IPS DF 6.9 (cell line): ENCODE data around the gene NFYC.

Source experiments
- DNase-seq: peaks from one replicate; pipeline ENCODE4 v3.0.0-alpha.2; 2013; ENCODE audit warnings: low read depth, low spot score
- H3K27ac ChIP-seq: one replicate; pipeline ENCODE4 v1.5.1; 2013; ENCODE audit warnings: low read length, control low read depth
- H3K27me3 ChIP-seq: 2 replicates; pipeline ENCODE4 v1.6.1; 2013; ENCODE audit warnings: mild to moderate bottlenecking, low read length; ENCODE audit not compliant: control insufficient read depth, insufficient read depth
- H3K36me3 ChIP-seq: 2 replicates; pipeline ENCODE4 v1.6.1; 2013; ENCODE audit warnings: low read length; ENCODE audit not compliant: control insufficient read depth, insufficient read depth
- H3K4me1 ChIP-seq: 2 replicates; pipeline ENCODE4 v1.6.1; 2013; ENCODE audit warnings: low read length; ENCODE audit not compliant: control insufficient read depth, insufficient read depth
- H3K4me3 ChIP-seq: 2 replicates; pipeline ENCODE4 v1.5.1; 2013; ENCODE audit warnings: mild to moderate bottlenecking, low read length
- H3K9me3 ChIP-seq: 2 replicates; pipeline ENCODE4 v1.6.1; 2013; ENCODE audit warnings: low read length, inconsistent platforms; ENCODE audit not compliant: control insufficient read depth, insufficient read depth
- WGBS: extraction: QIAGEN DNeasy Blood & Tissue Kit; methylation state at CpG from one replicate; pipeline ENCODE4 v1.1.7; 2013; ENCODE audit warnings: mixed read lengths, missing lambda C conversion rate; ENCODE audit not compliant: insufficient read length, insufficient coverage; 5-methylcytosine and 5-hydroxymethylcytosine counted together

NFYC gene

DNA sequence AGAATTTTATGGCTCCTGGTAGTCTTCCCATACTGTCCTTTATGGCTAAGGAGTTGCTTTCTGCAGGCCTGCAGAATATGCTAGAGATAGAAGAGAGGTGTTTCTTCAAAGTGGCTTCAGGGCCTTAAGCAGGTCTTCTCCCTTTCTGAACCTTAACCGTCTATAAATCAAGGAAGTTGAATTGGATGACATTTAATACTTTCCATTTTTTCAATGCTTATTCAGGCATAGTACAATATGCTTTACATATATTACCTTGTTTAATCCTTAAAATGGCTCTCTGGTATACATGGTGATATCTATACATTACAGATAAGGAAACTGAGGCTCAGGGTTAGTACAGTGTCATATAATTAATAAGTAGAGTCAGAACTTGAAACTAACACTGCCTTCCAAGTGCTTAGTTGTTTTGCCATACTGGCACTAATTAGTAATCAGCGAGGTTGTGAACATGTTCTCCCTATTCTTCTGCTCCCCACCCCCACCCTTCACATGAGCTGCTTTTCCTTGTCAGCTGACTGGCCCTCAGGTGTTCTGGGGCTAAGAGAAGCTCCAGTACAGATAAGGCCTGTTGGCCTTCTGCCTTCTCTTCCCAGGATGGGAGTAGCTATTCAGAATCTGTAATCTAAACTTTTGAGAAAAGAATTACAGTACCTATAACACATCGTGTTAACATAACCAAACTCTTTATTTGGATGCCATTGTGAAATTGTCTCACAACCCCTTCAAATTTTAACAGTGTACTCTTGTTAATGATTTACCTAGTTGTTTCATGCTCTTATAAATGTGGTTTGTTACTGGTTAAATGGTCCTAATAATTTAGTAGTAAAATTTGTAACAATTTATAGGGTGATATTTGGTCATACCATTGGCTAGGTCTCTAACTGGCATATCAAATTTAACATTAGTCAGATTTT is 13.6 kb downstream of the NFYC start:
- Histone ChIP-seq H3K4me3 (no peak overlapping the region), H3K36me3 (no peaks in the 10 kb centered on the region), H3K4me1 (no peaks in the 10 kb centered on the region; the same call in 1 of the 2 replicates), H3K27me3 (no peaks in the 10 kb centered on the region), H3K27ac (no peak overlapping the region), H3K9me3 (no peaks in the 10 kb centered on the region)
- no CpG with 5 or more reads among the region's 3 CpGs for WGBS
- no peak for DNase-seq

DNA sequence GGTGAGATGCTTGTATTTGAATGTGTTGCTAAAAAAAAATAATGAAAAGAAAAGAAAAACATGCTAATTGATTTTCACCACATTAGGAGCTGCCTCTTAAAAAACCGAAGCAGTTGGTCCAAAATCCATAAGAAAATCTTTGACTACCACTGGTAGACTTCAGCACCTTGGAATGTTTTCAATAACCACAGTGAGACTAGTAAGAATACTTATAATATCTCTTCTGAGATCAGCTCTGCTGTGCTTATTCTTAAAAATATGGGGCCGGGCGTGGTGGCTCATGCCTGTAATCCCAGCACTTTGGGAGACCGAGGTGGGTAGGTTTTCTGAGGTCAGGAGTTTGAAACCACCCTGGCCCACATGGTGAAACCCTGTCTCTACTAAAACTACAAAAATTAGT is 15.1 kb downstream of the NFYC start:
- no CpG with 5 or more reads among the region's 4 CpGs for WGBS
- DNase-seq, result no peak
- Histone ChIP-seq H3K9me3 (no peaks in the 10 kb centered on the region), H3K27ac (no peak overlapping the region), H3K27me3 (no peaks in the 10 kb centered on the region), H3K4me1 (peaks cover 1% of the 10 kb centered on the region; the same call in 1 of the 2 replicates), H3K4me3 (no peak overlapping the region), H3K36me3 (no peaks in the 10 kb centered on the region)

DNA sequence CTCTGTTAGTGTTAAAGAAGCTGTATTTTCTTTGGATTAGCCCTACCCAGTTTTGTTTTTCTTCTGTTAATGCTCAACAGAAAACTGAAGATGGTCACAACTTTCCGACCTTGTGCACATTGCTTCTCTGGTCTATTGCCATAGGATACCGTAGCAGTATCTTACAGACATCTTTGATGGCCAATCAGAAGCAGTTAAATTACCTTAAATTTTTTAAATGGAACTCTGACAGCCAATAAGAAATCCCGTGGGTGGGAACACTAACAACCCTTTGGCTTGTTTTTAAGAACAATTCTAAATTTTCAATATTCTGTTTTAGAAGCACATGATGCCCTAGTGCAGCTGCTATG is 17.2 kb downstream of the NFYC start:
- no peaks in the 10 kb centered on the region for H3K9me3 ChIP-seq
- H3K27ac ChIP-seq, result no peak overlapping the region
- H3K36me3 ChIP-seq, result no peaks in the 10 kb centered on the region
- H3K4me1 ChIP-seq, result peaks cover 4% of the 10 kb centered on the region; the same call in 1 of the 2 replicates
- peak; percentile 45 for DNase-seq
- H3K4me3 ChIP-seq, result peak overlapping the region; percentile 34; the same call in 1 of the 2 replicates
- no peaks in the 10 kb centered on the region for H3K27me3 ChIP-seq
- no CpG with 5 or more reads among the region's 3 CpGs for WGBS

DNA sequence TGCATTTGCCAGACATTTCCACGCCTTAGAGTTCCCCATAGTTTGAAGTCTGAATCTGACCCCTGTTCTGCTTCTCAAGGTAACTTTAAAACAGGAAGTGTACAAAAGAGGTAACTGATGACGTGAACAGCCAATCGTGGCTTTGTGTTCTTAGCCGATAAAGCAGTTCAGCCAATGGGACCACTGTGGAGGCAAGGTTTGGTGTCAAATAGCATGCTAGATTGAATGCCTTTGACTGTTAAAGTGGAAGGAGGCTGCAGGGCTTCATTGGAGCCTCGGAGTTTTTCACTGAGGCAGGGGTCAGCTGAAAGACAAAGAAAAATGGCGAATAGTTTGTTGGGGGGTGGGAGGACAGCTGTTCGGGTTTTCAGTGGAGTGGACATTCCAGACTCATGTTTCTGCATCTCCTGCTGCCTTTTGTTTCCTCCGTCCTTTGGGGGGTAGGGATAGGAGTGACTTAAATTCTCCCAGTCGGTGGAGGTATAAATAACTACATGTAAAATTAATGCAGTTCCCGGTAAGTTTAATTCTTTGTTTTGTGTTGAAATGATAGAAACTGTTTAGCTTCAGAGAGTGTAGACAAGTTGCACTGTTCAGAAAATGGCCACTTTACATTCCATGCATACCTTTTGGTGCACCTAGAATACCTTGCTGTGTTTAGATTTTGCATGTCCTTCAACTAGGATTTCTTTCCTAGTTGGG is 17.7 kb downstream of the NFYC start:
- Histone ChIP-seq H3K4me3 (peak overlapping the region; percentile 55; the same call in 1 of the 2 replicates), H3K4me1 (peaks cover 4% of the 10 kb centered on the region; the same call in 1 of the 2 replicates), H3K27me3 (no peaks in the 10 kb centered on the region), H3K27ac (no peak overlapping the region), H3K9me3 (no peaks in the 10 kb centered on the region), H3K36me3 (no peaks in the 10 kb centered on the region)
- no CpG with 5 or more reads among the region's 10 CpGs for WGBS
- DNase-seq, result peak; percentile 97

DNA sequence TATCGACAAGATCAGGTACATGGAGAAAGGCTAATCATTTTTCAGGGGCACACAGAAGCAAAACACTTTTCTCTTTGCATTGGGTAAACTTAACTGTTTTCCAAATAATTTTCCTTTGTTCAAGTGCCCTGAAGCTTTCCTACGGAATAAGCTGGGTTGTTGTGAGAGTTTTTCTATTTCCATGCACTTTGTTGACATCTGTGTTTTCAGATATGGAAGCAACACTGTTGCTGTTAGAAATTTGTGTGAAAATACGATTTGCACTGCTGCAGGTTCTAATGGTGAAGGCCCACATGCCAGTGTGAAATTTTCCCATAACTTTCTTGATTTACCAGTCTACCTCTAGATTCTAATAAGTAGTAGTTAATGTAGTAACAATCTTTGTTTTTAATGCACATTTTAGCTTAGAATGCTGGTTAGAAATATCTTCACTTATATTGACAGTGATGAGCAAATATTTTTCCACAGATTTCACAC is 18.3 kb downstream of the NFYC start:
- Histone ChIP-seq H3K4me1 (peaks cover 4% of the 10 kb centered on the region; the same call in 1 of the 2 replicates), H3K27me3 (no peaks in the 10 kb centered on the region), H3K9me3 (no peaks in the 10 kb centered on the region), H3K27ac (no peak overlapping the region), H3K36me3 (no peaks in the 10 kb centered on the region), H3K4me3 (peak overlapping the region; percentile 55; the same call in 1 of the 2 replicates)
- WGBS, result no CpG with 5 or more reads among the region's 3 CpGs
- DNase-seq, result no peak

DNA sequence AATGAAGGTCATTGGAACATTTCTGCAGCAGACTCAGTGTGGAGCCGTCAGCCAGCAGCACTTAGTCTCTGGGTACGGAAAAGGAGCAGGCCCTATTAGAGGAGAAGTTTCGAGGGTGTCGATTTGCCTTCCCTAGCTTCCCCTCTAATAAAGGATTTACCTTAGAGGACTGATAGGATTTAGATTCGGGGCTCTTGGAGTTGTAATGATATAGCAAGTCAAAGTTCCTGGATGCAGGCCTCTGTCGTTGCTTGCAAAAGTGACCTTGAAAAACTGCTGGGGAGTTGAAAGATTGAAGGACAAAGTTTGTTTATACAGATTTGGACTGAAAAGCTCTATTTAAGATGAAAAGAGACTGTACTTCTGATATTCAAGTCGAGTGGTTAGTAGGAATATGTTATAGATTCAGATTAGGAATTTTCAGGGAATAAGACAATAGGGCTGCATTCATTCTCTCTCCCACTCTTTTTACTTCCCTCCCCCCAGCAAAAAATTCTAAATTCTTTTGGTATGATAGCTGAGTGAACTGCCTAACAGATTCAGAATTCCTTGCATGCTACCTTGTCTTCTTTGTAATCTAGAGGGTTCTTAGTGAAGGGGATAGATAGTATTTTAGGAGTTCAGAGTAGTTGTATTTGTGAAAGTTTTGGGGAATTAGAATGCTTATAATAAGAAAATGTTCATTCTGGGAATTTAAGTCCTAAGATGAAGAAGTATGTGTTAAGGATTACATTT is 19.2 kb downstream of the NFYC start:
- Histone ChIP-seq H3K27me3 (no peaks in the 10 kb centered on the region), H3K36me3 (no peaks in the 10 kb centered on the region), H3K4me3 (peak overlapping the region; percentile 8; the same call in 1 of the 2 replicates), H3K27ac (no peak overlapping the region), H3K4me1 (peaks cover 4% of the 10 kb centered on the region; the same call in 1 of the 2 replicates), H3K9me3 (no peaks in the 10 kb centered on the region)
- WGBS, result no CpG with 5 or more reads among the region's 7 CpGs
- no peak for DNase-seq

DNA sequence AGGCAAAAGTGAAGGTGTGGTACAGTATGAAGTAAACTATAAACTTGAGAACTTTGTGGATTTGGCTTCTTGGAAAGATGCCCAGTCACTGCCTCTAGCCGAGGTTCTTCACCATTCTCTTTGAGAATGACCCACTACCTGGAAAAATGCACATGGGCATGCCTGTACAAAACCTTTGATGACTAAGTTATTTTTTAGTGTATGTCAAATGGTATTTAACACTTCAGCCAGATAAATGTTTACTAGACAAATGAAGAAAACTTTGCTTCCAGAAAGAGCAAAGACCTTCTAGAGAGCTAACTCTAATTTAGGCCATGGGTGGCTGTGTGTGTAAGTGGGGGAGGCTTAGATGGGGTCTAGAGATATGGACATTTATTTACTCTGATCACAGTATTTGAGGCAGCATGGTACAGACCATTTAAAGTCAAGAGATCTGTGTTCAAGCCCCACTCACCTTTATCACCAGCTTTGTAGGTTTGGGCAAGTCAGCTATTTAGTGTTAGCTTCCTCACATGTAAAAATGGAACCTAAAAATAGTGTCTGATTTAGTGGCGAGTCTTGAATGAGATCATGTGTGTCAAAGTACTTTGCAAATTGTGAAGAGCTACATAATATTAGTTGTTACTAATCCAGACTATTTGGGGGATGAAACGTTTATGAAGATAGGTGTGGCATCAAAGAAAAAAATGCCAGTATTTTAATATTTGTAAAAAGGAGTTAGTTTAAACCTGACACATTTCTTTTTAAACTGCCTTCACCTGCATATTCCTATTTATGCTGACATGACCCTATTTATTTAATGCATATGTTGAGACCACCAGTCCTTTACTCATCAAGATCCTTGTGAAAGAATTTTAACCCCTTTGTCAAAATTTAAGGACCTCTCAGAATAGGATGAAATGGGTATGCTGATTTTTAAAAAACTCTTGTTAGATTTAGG is 20.2 kb downstream of the NFYC start:
- Histone ChIP-seq H3K27me3 (no peaks in the 10 kb centered on the region), H3K4me1 (peaks cover 4% of the 10 kb centered on the region; the same call in 1 of the 2 replicates), H3K27ac (no peak overlapping the region), H3K9me3 (no peaks in the 10 kb centered on the region), H3K36me3 (no peaks in the 10 kb centered on the region), H3K4me3 (peak overlapping the region; percentile 17; the same call in 1 of the 2 replicates)
- DNase-seq, result no peak
- no CpG with 5 or more reads among the region's 3 CpGs for WGBS

DNA sequence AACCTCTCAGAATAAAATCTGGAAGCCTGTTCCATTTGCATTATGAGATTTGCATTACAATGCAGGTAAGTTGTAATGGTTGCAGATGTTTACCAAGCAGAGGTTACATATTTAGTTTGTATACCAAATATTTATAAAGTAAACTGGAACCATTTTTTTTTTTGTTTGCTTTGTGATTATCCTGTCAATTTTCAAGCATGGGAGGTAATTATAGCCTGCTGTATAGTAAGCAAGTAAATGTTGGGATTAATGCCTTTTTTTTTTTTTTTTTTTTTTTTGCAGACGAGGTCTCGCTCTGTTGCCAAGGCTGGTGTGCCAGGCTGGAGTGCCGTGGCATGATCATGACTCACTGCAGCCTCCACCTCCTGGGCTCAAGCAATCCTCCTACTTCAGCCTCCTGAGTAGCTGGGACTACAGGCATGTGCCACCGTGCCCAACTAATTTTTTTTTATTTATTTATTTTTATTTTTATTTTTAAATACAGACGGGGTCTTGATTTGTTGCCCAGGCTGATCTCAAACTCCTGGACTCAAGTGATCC is 21.0 kb downstream of the NFYC start:
- WGBS, result no CpG with 5 or more reads among the region's 5 CpGs
- H3K4me3 ChIP-seq, result no peak overlapping the region
- no peaks in the 10 kb centered on the region for H3K36me3 ChIP-seq
- H3K27ac ChIP-seq, result no peak overlapping the region
- peaks cover 4% of the 10 kb centered on the region; the same call in 1 of the 2 replicates for H3K4me1 ChIP-seq
- no peaks in the 10 kb centered on the region for H3K9me3 ChIP-seq
- DNase-seq, result no peak
- H3K27me3 ChIP-seq, result no peaks in the 10 kb centered on the region

DNA sequence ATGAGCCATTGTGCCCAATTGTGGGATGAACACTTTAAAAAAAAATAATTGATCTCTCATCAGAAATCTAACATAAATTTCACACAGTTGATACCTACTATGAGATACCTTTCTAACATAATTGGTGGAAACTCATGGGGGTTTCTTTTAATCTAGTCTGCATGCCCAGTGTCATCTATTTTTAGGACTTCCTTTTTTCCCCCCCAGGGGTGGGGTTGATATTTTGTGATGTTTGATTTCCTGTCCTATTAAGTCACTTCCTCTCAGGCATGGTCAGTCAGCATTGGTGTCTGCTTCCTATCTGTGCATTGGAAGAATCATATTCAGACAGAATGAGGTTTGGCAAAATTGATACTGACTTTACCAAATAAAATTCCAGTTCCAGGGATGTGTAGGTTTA is 21.5 kb downstream of the NFYC start:
- H3K36me3 ChIP-seq, result no peaks in the 10 kb centered on the region
- H3K9me3 ChIP-seq, result no peaks in the 10 kb centered on the region
- DNase-seq, result no peak
- no peak overlapping the region for H3K4me3 ChIP-seq
- no peak overlapping the region for H3K27ac ChIP-seq
- H3K4me1 ChIP-seq, result peaks cover 4% of the 10 kb centered on the region; the same call in 1 of the 2 replicates
- no peaks in the 10 kb centered on the region for H3K27me3 ChIP-seq
